GM21717 (cell line): ENCODE measurements around the gene ZCWPW2.

ENCODE experiments used
- ATAC-seq: cut with Tn5 transposase; IDR thresholded peaks from one replicate; pipeline ENCODE4 v1.9.1; 2021; ENCODE audit warnings: mild to moderate bottlenecking, moderate library complexity; ENCODE audit not compliant: unreplicated experiment

ZCWPW2 gene

GRCh38 chr3:28574036-28574435 lies 225.5 kb downstream of the ZCWPW2 start:
- ATAC-seq: no peak

GRCh38 chr3:28575100-28575745 lies 226.7 kb downstream of the ZCWPW2 start:
- no peak for ATAC-seq
